ENCODE results near the gene TRPC6.

GRCh38 chr11:101620026-101620425 lies 36.2 kb upstream of the TRPC6 start:
- TF ChIP-seq CTCF (conservative IDR thresholded peaks at IDR 0.05 in 1 of 2, IDR thresholded peaks at IDR 0.05 in 1 of 2; ENCODE audit: extremely low read depth in 1 of 2, insufficient read depth in 1 of 2, low read depth in 1 of 2, low read length in 2 of 2) (no peak), EZH2 (IDR thresholded peaks at IDR 0.05; ENCODE audit: borderline replicate concordance, low read length) (no peak)

All from mammary epithelial cell (primary cell).